A549 (cell line): Measurements from ENCODE around the gene PBXIP1. TPM values are rescaled to one million over a fixed set of nuclear protein-coding genes. Genes with fewer than 3 reads are reported as not detected.

Source experiments
- ATAC-seq, 2 experiments: fragments of 200-7000 bp in 1 of 2; fragments of >200 bp in 1 of 2; cut with Nextera tagmentation in 1 of 2; cut with Tn5 transposase in 1 of 2; 3 replicates each; pipeline versions ENCODE4 v1.8.0 to v1.9.1; 2018 to 2020; ENCODE audit warnings: mild to moderate bottlenecking in 1 of 2, moderate library complexity in 1 of 2
- CTCF ChIA-PET: fragments of 300-600 bp; sonication (Branson Sonifier 250); formaldehyde crosslinking; extraction: SDS; loops from one replicate; lab custom pipeline; 2021; ENCODE audit warnings: antibody characterized with exemption, inconsistent platforms; lab: Yijun Ruan, JAX
- POLR2A ChIA-PET: fragments of 350-600 bp; formaldehyde crosslinking; extraction: SDS; loops from one replicate; lab custom pipeline; 2021; ENCODE audit warnings: antibody characterized with exemption, inconsistent platforms; lab: Yijun Ruan, JAX
- DNase-seq, 2 experiments: peaks; one replicate each; pipeline versions ENCODE4 v3.0.0 to v3.0.0-alpha.2; 2011 to 2016; ENCODE audit warnings: low read depth in 1 of 2, low spot score in 1 of 2
- FAIRE-seq: peaks from 2 replicates; lab custom pipeline; 2011; peaks lifted over from hg19 to GRCh38; lab: Jason Lieb, UNC
- H3K27ac ChIP-seq, 2 experiments: fragments of >200 bp; sonication (Bioruptor Twin); formaldehyde crosslinking; 3 replicates each; pipeline ENCODE4 v1.5.1; 2016 to 2017
- H3K4me1 ChIP-seq: fragments of >200 bp; sonication (Bioruptor Twin); formaldehyde crosslinking; 3 replicates; pipeline ENCODE4 v1.6.1; 2016
- H3K4me2 ChIP-seq: fragments of >200 bp; sonication (Bioruptor Twin); formaldehyde crosslinking; 3 replicates; pipeline ENCODE4 v1.6.1; 2016
- H3K4me3 ChIP-seq: fragments of >200 bp; sonication (Bioruptor Twin); formaldehyde crosslinking; 3 replicates; pipeline ENCODE4 v1.5.1; 2016
- H3K9me3 ChIP-seq: fragments of >200 bp; sonication (Bioruptor Twin); formaldehyde crosslinking; 3 replicates; pipeline ENCODE4 v1.6.1; 2016
- BHLHE40 ChIP-seq: IDR thresholded peaks from 2 replicates; pipeline ENCODE4 v1.6.1; 2012; ENCODE audit warnings: low read depth, low read length, inconsistent platforms
- CBX8 ChIP-seq: fragments of 200-600 bp; sonication (generic); IDR thresholded peaks from 2 replicates; pipeline ENCODE4 v1.6.1; 2016
- CHD2 ChIP-seq: fragments of 150-350 bp; IDR thresholded peaks from 2 replicates; pipeline ENCODE4 v1.6.1; 2014; ENCODE audit warnings: low read length; ENCODE audit not compliant: partially characterized antibody
- CHD4 ChIP-seq: fragments of 200-600 bp; sonication (generic); IDR thresholded peaks from 2 replicates; pipeline ENCODE4 v1.6.1; 2016; ENCODE audit warnings: antibody characterized with exemption, mild to moderate bottlenecking, borderline replicate concordance
- EHF ChIP-seq: fragments of 250-450 bp; sonication (Bioruptor Pico); IDR thresholded peaks from 2 replicates; pipeline ENCODE4 v1.5.0; 2020; ENCODE audit warnings: mild to moderate bottlenecking
- FOSL2 ChIP-seq, 2 experiments: fragments of 450-650 bp in 1 of 2; fragments of >200 bp in 1 of 2; sonication (Bioruptor Twin) in 1 of 2; formaldehyde crosslinking; IDR thresholded peaks; 2 replicates each; pipeline versions ENCODE4 v1.5.0 to v1.6.1; 2016 to 2020; ENCODE audit warnings: mild to moderate bottlenecking in 1 of 2, moderate library complexity in 1 of 2
- GATA3 ChIP-seq: IDR thresholded peaks from 2 replicates; pipeline ENCODE4 v1.6.1; 2012; ENCODE audit warnings: borderline replicate concordance
- HOXB5 ChIP-seq: fragments of 250-450 bp; sonication (Bioruptor Pico); IDR thresholded peaks from 2 replicates; pipeline ENCODE4 v1.5.0; 2020; ENCODE audit warnings: mild to moderate bottlenecking, moderate library complexity
- JUN ChIP-seq, 2 experiments: fragments of >200 bp; sonication (Bioruptor Twin); formaldehyde crosslinking; IDR thresholded peaks; 2 replicates in 1 of 2; 3 replicates in 1 of 2; pipeline ENCODE4 v1.6.1; 2016 to 2017
- KDM1A ChIP-seq: fragments of 200-600 bp; sonication (generic); IDR thresholded peaks from 2 replicates; pipeline ENCODE4 v1.6.1; 2016; ENCODE audit warnings: low read depth, mild to moderate bottlenecking
- KDM5A ChIP-seq: fragments of 200-600 bp; sonication (generic); IDR thresholded peaks from 2 replicates; pipeline ENCODE4 v1.6.1; 2016; ENCODE audit warnings: antibody characterized with exemption, mild to moderate bottlenecking
- MYC ChIP-seq: IDR thresholded peaks from 2 replicates; pipeline ENCODE4 v1.6.1; 2012; ENCODE audit warnings: mild to moderate bottlenecking, inconsistent platforms, low read length, improper control_type of control experiment, borderline replicate concordance
- NR3C1 ChIP-seq: fragments of >200 bp; sonication (Bioruptor Twin); formaldehyde crosslinking; IDR thresholded peaks from 3 replicates; pipeline ENCODE4 v1.6.1; 2017
- PHF8 ChIP-seq: fragments of 200-600 bp; sonication (generic); IDR thresholded peaks from 2 replicates; pipeline ENCODE4 v1.6.1; 2016; ENCODE audit warnings: low read depth, mild to moderate bottlenecking, antibody characterized with exemption, moderate library complexity, borderline replicate concordance
- POLR2A ChIP-seq: IDR thresholded peaks from 2 replicates; pipeline ENCODE4 v1.6.1; 2012; ENCODE audit warnings: mild to moderate bottlenecking, low read length
- RCOR1 ChIP-seq: fragments of 150-350 bp; IDR thresholded peaks from 2 replicates; pipeline ENCODE4 v1.6.1; 2014; ENCODE audit warnings: antibody characterized with exemption, low read length, low read depth
- RFX5 ChIP-seq: fragments of 450-650 bp; IDR thresholded peaks from 2 replicates; pipeline ENCODE4 v1.7.1; 2014; ENCODE audit warnings: antibody characterized with exemption, mild to moderate bottlenecking, moderate library complexity
- RNF2 ChIP-seq: fragments of 200-600 bp; sonication (generic); IDR thresholded peaks from 2 replicates; pipeline ENCODE4 v1.6.1; 2016; ENCODE audit warnings: low read depth, mild to moderate bottlenecking, antibody characterized with exemption, moderate library complexity, borderline replicate concordance
- SREBF2 ChIP-seq: fragments of 450-650 bp; IDR thresholded peaks from 2 replicates; pipeline ENCODE4 v1.6.1; 2014; ENCODE audit warnings: mild to moderate bottlenecking, moderate library complexity
- TP53 ChIP-seq: fragments of 250-450 bp; sonication (Bioruptor Pico); IDR thresholded peaks from 2 replicates; pipeline ENCODE4 v1.5.0; 2021; ENCODE audit warnings: mild to moderate bottlenecking, moderate library complexity
- ZFP36 ChIP-seq: fragments of 450-650 bp; IDR thresholded peaks from 2 replicates; pipeline ENCODE4 v1.6.1; 2014; ENCODE audit warnings: borderline replicate concordance; ENCODE audit not compliant: partially characterized antibody
- WGBS: methylation state at CpG from one replicate; pipeline ENCODE4 v1.1.6; 2017; ENCODE audit errors: missing lambda C conversion rate; 5-methylcytosine and 5-hydroxymethylcytosine counted together
- polyA plus RNA-seq, 4 experiments: library from polyadenylated mRNA; depleted of rRNA in 3 of 4; stranded (reverse); fragments of >200 nt; fragmentation: RNase III in 1 of 4; extraction: RNeasy Plus Mini Kit Qiagen cat#74134 plus additional on column Dnase treatment in 1 of 4; gene quantifications; 2 replicates in 3 of 4; 3 replicates in 1 of 4; pipeline ENCODE4 v1.2.3, GENCODE V29; 2011 to 2017
- TF ChIP-seq, protein P1 (sequence below): fragments of >200 bp; sonication (Bioruptor Twin); formaldehyde crosslinking; IDR thresholded peaks from 2 replicates; pipeline ENCODE4 v1.6.1; 2016
- TF ChIP-seq, protein P2 (sequence below): IDR thresholded peaks from 2 replicates; pipeline ENCODE4 v1.6.1; 2012; ENCODE audit warnings: low read depth, borderline replicate concordance
- TF ChIP-seq, protein P3 (sequence below): fragments of >200 bp; sonication (Bioruptor Twin); formaldehyde crosslinking; IDR thresholded peaks from 3 replicates; pipeline ENCODE4 v1.5.1; 2016
- TF ChIP-seq, protein P4 (sequence below): fragments of 450-650 bp; IDR thresholded peaks from 2 replicates; pipeline ENCODE4 v1.6.1; 2014; ENCODE audit warnings: antibody characterized with exemption
- TF ChIP-seq, protein P5 (sequence below): fragments of >200 bp; sonication (Bioruptor Twin); formaldehyde crosslinking; IDR thresholded peaks from 3 replicates; pipeline ENCODE4 v1.6.1; 2016
- TF ChIP-seq, protein P6 (sequence below): IDR thresholded peaks from 2 replicates; pipeline ENCODE4 v1.6.1; 2012
- TF ChIP-seq, protein P7 (sequence below): fragments of 150-350 bp; IDR thresholded peaks from 2 replicates; pipeline ENCODE4 v1.6.1; 2014; ENCODE audit warnings: low read depth, mild to moderate bottlenecking, low read length
- TF ChIP-seq, protein P8 (sequence below): IDR thresholded peaks from 2 replicates; pipeline ENCODE4 v1.6.1; 2012

The PBXIP1 gene
- polyA plus RNA-seq, 2 of the 4 experiments (the other 2 are of a cell fraction) = 15.0 to 20.8 TPM

DNA sequence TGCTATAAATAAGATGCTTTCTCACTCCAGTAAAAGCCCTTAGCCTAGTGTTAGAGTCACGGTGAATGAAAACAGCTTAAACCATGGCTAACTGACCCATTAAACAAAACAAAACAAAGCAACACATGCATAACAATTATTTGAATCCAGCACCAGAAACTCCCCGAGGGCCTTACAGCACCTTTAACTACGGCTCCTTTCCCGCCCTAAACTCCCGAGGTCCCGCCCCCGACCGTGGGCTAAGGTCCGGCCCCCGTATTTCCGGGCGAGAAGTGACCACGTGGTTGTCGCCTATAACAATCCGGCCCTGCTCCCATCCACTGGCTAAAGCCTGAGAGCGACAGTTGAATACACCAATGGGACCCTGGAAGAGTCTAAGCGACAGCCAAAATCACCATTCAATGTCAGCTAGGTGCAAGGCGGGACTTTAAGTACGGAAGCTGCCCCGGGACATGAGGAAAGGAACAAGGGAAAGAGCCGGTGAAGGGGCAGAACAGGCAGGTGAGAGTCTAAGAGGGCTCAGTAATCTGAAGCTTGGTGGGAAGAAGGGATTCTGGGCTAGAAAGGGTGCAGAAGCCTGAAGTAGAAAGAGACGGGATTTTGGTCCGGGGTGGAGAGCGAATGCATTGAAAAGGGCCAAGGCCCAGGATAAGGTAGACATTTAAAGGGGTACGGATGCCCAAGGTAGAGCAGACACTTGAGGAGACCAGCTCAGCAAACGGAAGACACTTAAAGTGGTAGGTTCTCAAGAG lies 27.2 kb upstream of the PBXIP1 start, which contains the start of gene FLAD1:
TSS of gene FLAD1 (plus strand) at position 448 of the 752 bp plus-strand sequence. CDS start 351 bp downstream, outside the sequence.
- Histone ChIP-seq H3K27ac (peak within 1 kb of the TSS; percentile 83 to 86), H3K4me3 (peak within 1 kb of the TSS; percentile 81), H3K4me1 (peaks cover 22% of the 10 kb centered on the region), H3K4me2 (peak within 1 kb of the TSS; percentile 89), H3K9me3 (no peaks in the 10 kb centered on the region)
- peak; percentile 24; the same call in 1 of the 2 replicates for TF ChIP-seq KDM5A
- TF ChIP-seq, protein P1, sequence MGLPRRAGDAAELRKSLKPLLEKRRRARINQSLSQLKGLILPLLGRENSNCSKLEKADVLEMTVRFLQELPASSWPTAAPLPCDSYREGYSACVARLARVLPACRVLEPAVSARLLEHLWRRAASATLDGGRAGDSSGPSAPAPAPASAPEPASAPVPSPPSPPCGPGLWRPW = no peak
- TF ChIP-seq KDM1A = no peak
- TF ChIP-seq TP53 (CRISPR knock-in tag) = no peak
- TF ChIP-seq NR3C1 = no peak
- TF ChIP-seq RCOR1 = no peak
- TF ChIP-seq, protein P2, sequence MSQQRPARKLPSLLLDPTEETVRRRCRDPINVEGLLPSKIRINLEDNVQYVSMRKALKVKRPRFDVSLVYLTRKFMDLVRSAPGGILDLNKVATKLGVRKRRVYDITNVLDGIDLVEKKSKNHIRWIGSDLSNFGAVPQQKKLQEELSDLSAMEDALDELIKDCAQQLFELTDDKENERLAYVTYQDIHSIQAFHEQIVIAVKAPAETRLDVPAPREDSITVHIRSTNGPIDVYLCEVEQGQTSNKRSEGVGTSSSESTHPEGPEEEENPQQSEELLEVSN = peak; percentile 95
- peak in 1 of 2 experiments; percentile 79; a peak in 3 of 5 replicates for TF ChIP-seq JUN (IDR thresholded peaks at IDR 0.05)
- peak; percentile 22; the same call in 1 of the 2 replicates for TF ChIP-seq GATA3
- TF ChIP-seq CBX8 = no peak
- TF ChIP-seq, protein P3, sequence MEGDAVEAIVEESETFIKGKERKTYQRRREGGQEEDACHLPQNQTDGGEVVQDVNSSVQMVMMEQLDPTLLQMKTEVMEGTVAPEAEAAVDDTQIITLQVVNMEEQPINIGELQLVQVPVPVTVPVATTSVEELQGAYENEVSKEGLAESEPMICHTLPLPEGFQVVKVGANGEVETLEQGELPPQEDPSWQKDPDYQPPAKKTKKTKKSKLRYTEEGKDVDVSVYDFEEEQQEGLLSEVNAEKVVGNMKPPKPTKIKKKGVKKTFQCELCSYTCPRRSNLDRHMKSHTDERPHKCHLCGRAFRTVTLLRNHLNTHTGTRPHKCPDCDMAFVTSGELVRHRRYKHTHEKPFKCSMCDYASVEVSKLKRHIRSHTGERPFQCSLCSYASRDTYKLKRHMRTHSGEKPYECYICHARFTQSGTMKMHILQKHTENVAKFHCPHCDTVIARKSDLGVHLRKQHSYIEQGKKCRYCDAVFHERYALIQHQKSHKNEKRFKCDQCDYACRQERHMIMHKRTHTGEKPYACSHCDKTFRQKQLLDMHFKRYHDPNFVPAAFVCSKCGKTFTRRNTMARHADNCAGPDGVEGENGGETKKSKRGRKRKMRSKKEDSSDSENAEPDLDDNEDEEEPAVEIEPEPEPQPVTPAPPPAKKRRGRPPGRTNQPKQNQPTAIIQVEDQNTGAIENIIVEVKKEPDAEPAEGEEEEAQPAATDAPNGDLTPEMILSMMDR = no peak
- TF ChIP-seq SREBF2 = no peak
- TF ChIP-seq FOSL2 (IDR thresholded peaks at IDR 0.05) = no peak
- 0 out of 2 replicates have a peak, but pooled peaks have one; percentile 13 for TF ChIP-seq FOSL2 (CRISPR knock-in tag; IDR thresholded peaks at IDR 0.05)
- peak; percentile 58 for TF ChIP-seq CHD2
- no peak for TF ChIP-seq RFX5
- no peak for TF ChIP-seq BHLHE40
- TF ChIP-seq PHF8 = 0 out of 2 replicates have a peak, but pooled peaks have one; percentile 14
- TF ChIP-seq CHD4 = no peak
- TF ChIP-seq, protein P4, sequence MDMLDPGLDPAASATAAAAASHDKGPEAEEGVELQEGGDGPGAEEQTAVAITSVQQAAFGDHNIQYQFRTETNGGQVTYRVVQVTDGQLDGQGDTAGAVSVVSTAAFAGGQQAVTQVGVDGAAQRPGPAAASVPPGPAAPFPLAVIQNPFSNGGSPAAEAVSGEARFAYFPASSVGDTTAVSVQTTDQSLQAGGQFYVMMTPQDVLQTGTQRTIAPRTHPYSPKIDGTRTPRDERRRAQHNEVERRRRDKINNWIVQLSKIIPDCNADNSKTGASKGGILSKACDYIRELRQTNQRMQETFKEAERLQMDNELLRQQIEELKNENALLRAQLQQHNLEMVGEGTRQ = peak; percentile 91
- no peak for TF ChIP-seq ZFP36
- TF ChIP-seq, protein P5, sequence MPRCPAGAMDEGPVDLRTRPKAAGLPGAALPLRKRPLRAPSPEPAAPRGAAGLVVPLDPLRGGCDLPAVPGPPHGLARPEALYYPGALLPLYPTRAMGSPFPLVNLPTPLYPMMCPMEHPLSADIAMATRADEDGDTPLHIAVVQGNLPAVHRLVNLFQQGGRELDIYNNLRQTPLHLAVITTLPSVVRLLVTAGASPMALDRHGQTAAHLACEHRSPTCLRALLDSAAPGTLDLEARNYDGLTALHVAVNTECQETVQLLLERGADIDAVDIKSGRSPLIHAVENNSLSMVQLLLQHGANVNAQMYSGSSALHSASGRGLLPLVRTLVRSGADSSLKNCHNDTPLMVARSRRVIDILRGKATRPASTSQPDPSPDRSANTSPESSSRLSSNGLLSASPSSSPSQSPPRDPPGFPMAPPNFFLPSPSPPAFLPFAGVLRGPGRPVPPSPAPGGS = peak; percentile 55; the same call in 1 of the 3 replicates
- TF ChIP-seq, protein P6, sequence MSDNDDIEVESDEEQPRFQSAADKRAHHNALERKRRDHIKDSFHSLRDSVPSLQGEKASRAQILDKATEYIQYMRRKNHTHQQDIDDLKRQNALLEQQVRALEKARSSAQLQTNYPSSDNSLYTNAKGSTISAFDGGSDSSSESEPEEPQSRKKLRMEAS = peak; percentile 97
- no peak for TF ChIP-seq RNF2
- no peak for TF ChIP-seq EHF (CRISPR knock-in tag)
- TF ChIP-seq MYC = peak; percentile 56; the same call in 1 of the 2 replicates
- TF ChIP-seq POLR2A = peak; percentile 41; the same call in 1 of the 2 replicates
- TF ChIP-seq HOXB5 (CRISPR knock-in tag) = no peak
- TF ChIP-seq, protein P7, sequence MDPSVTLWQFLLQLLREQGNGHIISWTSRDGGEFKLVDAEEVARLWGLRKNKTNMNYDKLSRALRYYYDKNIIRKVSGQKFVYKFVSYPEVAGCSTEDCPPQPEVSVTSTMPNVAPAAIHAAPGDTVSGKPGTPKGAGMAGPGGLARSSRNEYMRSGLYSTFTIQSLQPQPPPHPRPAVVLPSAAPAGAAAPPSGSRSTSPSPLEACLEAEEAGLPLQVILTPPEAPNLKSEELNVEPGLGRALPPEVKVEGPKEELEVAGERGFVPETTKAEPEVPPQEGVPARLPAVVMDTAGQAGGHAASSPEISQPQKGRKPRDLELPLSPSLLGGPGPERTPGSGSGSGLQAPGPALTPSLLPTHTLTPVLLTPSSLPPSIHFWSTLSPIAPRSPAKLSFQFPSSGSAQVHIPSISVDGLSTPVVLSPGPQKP = no peak
- TF ChIP-seq, protein P8, sequence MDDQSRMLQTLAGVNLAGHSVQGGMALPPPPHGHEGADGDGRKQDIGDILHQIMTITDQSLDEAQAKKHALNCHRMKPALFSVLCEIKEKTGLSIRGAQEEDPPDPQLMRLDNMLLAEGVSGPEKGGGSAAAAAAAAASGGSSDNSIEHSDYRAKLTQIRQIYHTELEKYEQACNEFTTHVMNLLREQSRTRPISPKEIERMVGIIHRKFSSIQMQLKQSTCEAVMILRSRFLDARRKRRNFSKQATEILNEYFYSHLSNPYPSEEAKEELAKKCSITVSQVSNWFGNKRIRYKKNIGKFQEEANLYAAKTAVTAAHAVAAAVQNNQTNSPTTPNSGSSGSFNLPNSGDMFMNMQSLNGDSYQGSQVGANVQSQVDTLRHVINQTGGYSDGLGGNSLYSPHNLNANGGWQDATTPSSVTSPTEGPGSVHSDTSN = peak; percentile 100
- FAIRE-seq = peak; percentile 83
- ChIA-PET POLR2A (interaction anchor here (0.7 to 2.8 kb wide), 6 partner anchors 9 to 22 kb away, joined by 3 to 41 read pairs (median 6); partner anchors contain the start of genes CKS1B, LENEP, PYGO2 and SHC1), CTCF (interaction anchor here (1.3 kb wide), 1 partner anchor 102 kb away, joined by 3 read pairs; no protein-coding TSS in a partner anchor)
- WGBS = 2% methylated on average over 25 of the region's 26 CpGs
- ATAC-seq = peak; percentile 99 to 100
- DNase-seq = peak; percentile 100
